Neural cell (in vitro differentiated cells): ENCODE results near the gene RPL29.

ENCODE experiments used
- EP300 ChIP-seq: fragments of 450-650 bp; conservative IDR thresholded peaks from 2 replicates; pipeline ENCODE4 v1.6.1; 2014; ENCODE audit warnings: antibody characterized with exemption, mild to moderate bottlenecking, moderate library complexity; ENCODE audit not compliant: poor library complexity, severe bottlenecking
- EZH2 ChIP-seq: fragments of 200-600, 300-800 bp; shearing (Covaris generic), sonication (generic); IDR thresholded peaks from 2 replicates; pipeline ENCODE4 v1.6.1; 2014; ENCODE audit warnings: antibody characterized with exemption, low read length, borderline replicate concordance, mild to moderate bottlenecking; ENCODE audit not compliant: insufficient read depth, poor library complexity, severe bottlenecking
- MXI1 ChIP-seq: fragments of 450-650 bp; conservative IDR thresholded peaks from 2 replicates; pipeline ENCODE4 v1.6.1; 2014; ENCODE audit warnings: antibody characterized with exemption, mild to moderate bottlenecking; ENCODE audit not compliant: poor library complexity, severe bottlenecking
- POLR2AphosphoS5 ChIP-seq: IDR thresholded peaks from 2 replicates; pipeline ENCODE4 v1.6.1; 2012
- RAD21 ChIP-seq: fragments of 450-650 bp; conservative IDR thresholded peaks from 2 replicates; pipeline ENCODE4 v1.6.1; 2014; ENCODE audit warnings: antibody characterized with exemption, mild to moderate bottlenecking, moderate library complexity
- REST ChIP-seq: IDR thresholded peaks from 2 replicates; pipeline ENCODE4 v1.6.1; 2012; ENCODE audit warnings: borderline replicate concordance
- SMC3 ChIP-seq: fragments of 450-650 bp; conservative IDR thresholded peaks from 2 replicates; pipeline ENCODE4 v1.6.1; 2014; ENCODE audit warnings: antibody characterized with exemption, mild to moderate bottlenecking, moderate library complexity; ENCODE audit not compliant: poor library complexity
- TAF1 ChIP-seq: IDR thresholded peaks from 2 replicates; pipeline ENCODE4 v1.6.1; 2012; ENCODE audit warnings: low read depth
- TF ChIP-seq, protein P1 (sequence below): fragments of 450-650 bp; IDR thresholded peaks from 2 replicates; pipeline ENCODE4 v1.5.1; 2014; ENCODE audit warnings: antibody characterized with exemption, mild to moderate bottlenecking, moderate library complexity; ENCODE audit not compliant: poor library complexity, severe bottlenecking

- TF ChIP-seq EZH2, result no peak
- TF ChIP-seq, protein P1, sequence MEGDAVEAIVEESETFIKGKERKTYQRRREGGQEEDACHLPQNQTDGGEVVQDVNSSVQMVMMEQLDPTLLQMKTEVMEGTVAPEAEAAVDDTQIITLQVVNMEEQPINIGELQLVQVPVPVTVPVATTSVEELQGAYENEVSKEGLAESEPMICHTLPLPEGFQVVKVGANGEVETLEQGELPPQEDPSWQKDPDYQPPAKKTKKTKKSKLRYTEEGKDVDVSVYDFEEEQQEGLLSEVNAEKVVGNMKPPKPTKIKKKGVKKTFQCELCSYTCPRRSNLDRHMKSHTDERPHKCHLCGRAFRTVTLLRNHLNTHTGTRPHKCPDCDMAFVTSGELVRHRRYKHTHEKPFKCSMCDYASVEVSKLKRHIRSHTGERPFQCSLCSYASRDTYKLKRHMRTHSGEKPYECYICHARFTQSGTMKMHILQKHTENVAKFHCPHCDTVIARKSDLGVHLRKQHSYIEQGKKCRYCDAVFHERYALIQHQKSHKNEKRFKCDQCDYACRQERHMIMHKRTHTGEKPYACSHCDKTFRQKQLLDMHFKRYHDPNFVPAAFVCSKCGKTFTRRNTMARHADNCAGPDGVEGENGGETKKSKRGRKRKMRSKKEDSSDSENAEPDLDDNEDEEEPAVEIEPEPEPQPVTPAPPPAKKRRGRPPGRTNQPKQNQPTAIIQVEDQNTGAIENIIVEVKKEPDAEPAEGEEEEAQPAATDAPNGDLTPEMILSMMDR, result no peak
- no peak for TF ChIP-seq POLR2AphosphoS5
- TF ChIP-seq EP300, result no peak
- no peak for TF ChIP-seq RAD21
- no peak for TF ChIP-seq SMC3
- no peak for TF ChIP-seq REST
- TF ChIP-seq MXI1, result no peak
- no peak for TF ChIP-seq TAF1
These were observed 26.0 kb upstream of the RPL29 start for GRCh38 chr3:52021489-52022268.
